ENCODE measurements around the gene MTG2. TPM values are rescaled to one million over a fixed set of nuclear protein-coding genes. Genes with fewer than 3 reads are reported as not detected.

MTG2 gene
- total and polyA plus RNA-seq, 2 of the 8 experiments (the other 6 are each of a cell fraction or from before 2014, with no cell fraction given), result 14.4 to 22.8 TPM

DNA sequence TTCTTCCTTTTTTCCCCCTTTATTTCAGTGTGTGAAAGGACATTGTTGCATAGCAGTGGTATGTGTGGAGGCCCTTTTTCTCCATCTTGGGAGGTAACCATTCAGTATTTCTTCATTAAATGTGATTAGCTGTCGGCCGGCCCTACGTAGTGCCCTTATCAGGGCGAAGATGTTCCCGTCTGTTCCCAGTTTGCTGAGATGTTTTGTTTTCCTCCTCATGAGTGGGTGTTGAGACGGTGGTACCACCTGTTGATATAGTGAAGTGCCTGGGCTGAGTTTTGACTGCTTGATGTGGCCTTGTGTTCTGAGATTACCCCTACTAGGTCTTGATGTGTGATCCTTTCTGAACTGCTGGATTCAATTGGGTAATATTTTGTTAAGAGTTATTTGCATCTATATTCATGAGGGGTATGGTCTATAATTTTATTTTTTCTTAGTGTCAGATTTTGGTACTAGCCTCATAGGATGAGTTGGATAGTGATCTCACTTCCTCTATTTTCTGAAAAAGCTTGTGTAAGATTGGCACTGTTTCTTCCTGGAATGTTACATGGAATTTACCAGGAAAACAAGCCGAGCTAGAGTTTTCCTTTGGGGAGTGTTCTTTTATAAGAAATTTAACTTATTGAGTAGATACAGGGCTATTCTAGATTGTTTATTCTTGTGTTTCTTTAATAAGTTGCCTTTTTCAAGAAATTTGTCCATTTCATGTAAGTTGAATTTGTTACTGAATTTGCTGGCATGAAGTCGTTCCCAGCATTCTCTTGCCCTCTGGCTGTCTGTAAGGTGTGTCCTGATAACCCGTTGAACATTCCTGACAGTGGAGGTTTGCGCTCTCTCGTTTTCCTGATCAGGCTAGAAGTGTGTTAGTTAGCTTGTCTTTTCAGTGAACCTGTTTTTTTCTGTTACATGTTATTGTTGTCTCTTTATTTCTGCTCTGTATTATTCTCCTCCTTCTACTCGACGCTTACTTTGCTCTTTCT lies 4.3 kb downstream of the MTG2 start:
- H4K8ac ChIP-seq (ENCODE audit: extremely low read depth, insufficient read depth, low read length), result no peak overlapping the region
- no peak overlapping the region for H2AK5ac ChIP-seq (ENCODE audit: low read depth, low read length)
- no peak overlapping the region for H2BK20ac ChIP-seq (ENCODE audit: low read length)
- H2AFZ ChIP-seq (ENCODE audit: low read length), result no peak overlapping the region
- no peak overlapping the region for H3K23ac ChIP-seq (ENCODE audit: insufficient read length)
- no peak overlapping the region for H2BK15ac ChIP-seq (ENCODE audit: low read length)
- H4K5ac ChIP-seq (ENCODE audit: insufficient read length, low read depth, low read length), result no peak overlapping the region
- H3K79me1 ChIP-seq (ENCODE audit: low read depth, low read length), result peaks cover 13% of the 10 kb centered on the region; the same call in 1 of the 2 replicates
- H3K23me2 ChIP-seq (ENCODE audit: low read depth, low read length), result peaks cover 3% of the 10 kb centered on the region
- H3K27me3 ChIP-seq (replicated peaks in 1 of 4; ENCODE audit: control insufficient read depth in 3 of 4, extremely low read depth in 1 of 4, insufficient read depth in 3 of 4, low read length in 3 of 4), result no peaks in the 10 kb centered on the region
- H3K36me3 ChIP-seq (ENCODE audit: control insufficient read depth in 2 of 4, insufficient read depth in 4 of 4, low read length in 3 of 4), result no peaks in the 10 kb centered on the region; a peak in 1 of 8 replicates
- 0 out of 7 replicates have a peak overlapping the region, but pooled peaks of 1 of the 4 experiments have one; percentile 15 for H3K9ac ChIP-seq (replicated peaks in 1 of 4; ENCODE audit: extremely low read depth in 1 of 4, low read depth in 3 of 4, low read length in 3 of 4)
- H3K18ac ChIP-seq (ENCODE audit: extremely low read depth, low read length), result no peak overlapping the region
- no peak overlapping the region for H2BK120ac ChIP-seq (replicated peaks; ENCODE audit: low read depth, low read length)
- no peak overlapping the region for H3K56ac ChIP-seq (replicated peaks; ENCODE audit: insufficient read length, low read depth, low read length)
- FAIRE-seq, result no peak
- TF ChIP-seq BRCA1 (IDR thresholded peaks at IDR 0.05; ENCODE audit: low read depth, low read length) (no peak), ASH2L (IDR thresholded peaks at IDR 0.05; ENCODE audit: low read length) (no peak), POU5F1 (IDR thresholded peaks at IDR 0.05; ENCODE audit: low read depth, low read length) (no peak), POLR2AphosphoS5 (IDR thresholded peaks at IDR 0.05; ENCODE audit: low read depth, low read length) (no peak), HDAC6 (IDR thresholded peaks at IDR 0.05; ENCODE audit: low read depth, low read length) (no peak), RXRA (IDR thresholded peaks at IDR 0.05; ENCODE audit: insufficient read depth, low read depth, low read length) (no peak), SIN3A (conservative IDR thresholded peaks at IDR 0.05 in 1 of 2, IDR thresholded peaks at IDR 0.05 in 1 of 2; ENCODE audit: low read depth in 1 of 2, low read length in 2 of 2) (no peak), SP4 (IDR thresholded peaks at IDR 0.05; ENCODE audit: low read length) (no peak), GTF2F1 (IDR thresholded peaks at IDR 0.05; ENCODE audit: borderline replicate concordance, low read depth, low read length) (no peak), KDM1A (IDR thresholded peaks at IDR 0.05; ENCODE audit: borderline replicate concordance, low read length) (no peak)
- TF ChIP-seq, protein P1, sequence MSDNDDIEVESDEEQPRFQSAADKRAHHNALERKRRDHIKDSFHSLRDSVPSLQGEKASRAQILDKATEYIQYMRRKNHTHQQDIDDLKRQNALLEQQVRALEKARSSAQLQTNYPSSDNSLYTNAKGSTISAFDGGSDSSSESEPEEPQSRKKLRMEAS (IDR thresholded peaks at IDR 0.05), result no peak
- no peak overlapping the region for H2BK5ac ChIP-seq (ENCODE audit: low read depth, low read length)
- no peaks in the 10 kb centered on the region for H3K9me3 ChIP-seq (ENCODE audit: insufficient read depth in 2 of 2, low read depth in 1 of 2, low read length in 1 of 2)
- DNase-seq (ENCODE audit: low read depth in 1 of 2, low spot score in 2 of 2), result no peak
- H3K14ac ChIP-seq (ENCODE audit: insufficient read length), result no peak overlapping the region
- peaks cover 6 to 34% of the 10 kb centered on the region in 2 experiments; a peak in 3 of 4 replicates for H3K79me2 ChIP-seq (ENCODE audit: control insufficient read depth in 1 of 2, insufficient read depth in 2 of 2, low read length in 2 of 2)
- H4K91ac ChIP-seq (replicated peaks; ENCODE audit: insufficient read length, low read length), result no peak overlapping the region
- no peak overlapping the region for H3K4me3 ChIP-seq (ENCODE audit: extremely low read depth in 1 of 4, insufficient read depth in 2 of 4, low read depth in 3 of 4, low read length in 4 of 4)
- WGBS, 2 experiments (ENCODE audit: extremely low coverage in 1 of 2, insufficient coverage in 1 of 2, insufficient read length in 1 of 2, insufficient replicate concordance in 2 of 2, low coverage in 1 of 2, low lambda C conversion rate in 2 of 2, missing lambda C conversion rate in 1 of 2), result 93% methylated on average over 13 of the region's 13 CpGs; no CpG with 5 or more reads in 1 of the 2 experiments
- no peak overlapping the region for H3K4me2 ChIP-seq (ENCODE audit: insufficient read depth in 1 of 2, low read depth in 2 of 2, low read length in 2 of 2)
- ChIA-PET POLR2A (ENCODE audit: partially characterized antibody) (interaction anchor here (1.1 kb wide), 1 partner anchor 26 kb away, joined by 3 read pairs; no protein-coding TSS in a partner anchor), CTCF (ENCODE audit: partially characterized antibody) (interaction anchor here (1.1 kb wide), 1 partner anchor 12 kb away, joined by 3 read pairs; no protein-coding TSS in a partner anchor)
- H2BK12ac ChIP-seq (ENCODE audit: low read depth, low read length), result no peak overlapping the region
- peaks cover 0 to 5% (median 1%) of the 10 kb centered on the region in 4 experiments; a peak in 3 of 7 replicates for H3K4me1 ChIP-seq (replicated peaks in 1 of 4; ENCODE audit: control insufficient read depth in 3 of 4, insufficient read depth in 4 of 4, low read length in 3 of 4)
- H3K27ac ChIP-seq (ENCODE audit: low read depth, low read length), result no peak overlapping the region
- H3K4ac ChIP-seq (replicated peaks; ENCODE audit: insufficient read length, low read depth, low read length), result no peak overlapping the region
- peaks cover 4 to 5% of the 10 kb centered on the region in 2 experiments for H4K20me1 ChIP-seq (replicated peaks in 1 of 2; ENCODE audit: control insufficient read depth in 1 of 2, insufficient read depth in 2 of 2, low read length in 2 of 2)
